ENCODE data around the gene ADAMTS2.

The ADAMTS2 gene

GRCh38 chr5:179154991-179155955, 190.0 kb downstream of the ADAMTS2 start:
- no peak overlapping the region for H3K4me3 Mint-ChIP-seq
- no peaks in the 10 kb centered on the region for H3K4me1 Mint-ChIP-seq
- no peaks in the 10 kb centered on the region for H3K9me3 Mint-ChIP-seq
- ATAC-seq (replicated peaks) (peak; percentile 23 to 27), DNase-seq (no peak)
- no peaks in the 10 kb centered on the region for H3K36me3 Mint-ChIP-seq
- H3K27me3 Mint-ChIP-seq, result peaks cover 5 to 11% of the 10 kb centered on the region in 2 donors
- H3K27ac Mint-ChIP-seq, result no peak overlapping the region

GRCh38 chr5:179154346-179154990, 190.8 kb downstream of the ADAMTS2 start:
- peak in 1 of 2 donors; percentile 10 for ATAC-seq (replicated peaks)
- no peaks in the 10 kb centered on the region for H3K9me3 Mint-ChIP-seq
- H3K27ac Mint-ChIP-seq, result no peak overlapping the region
- H3K27me3 Mint-ChIP-seq, result peaks cover 5 to 11% of the 10 kb centered on the region in 2 donors
- H3K4me1 Mint-ChIP-seq, result no peaks in the 10 kb centered on the region
- no peak overlapping the region for H3K4me3 Mint-ChIP-seq
- no peak for DNase-seq
- H3K36me3 Mint-ChIP-seq, result no peaks in the 10 kb centered on the region

- Mint-ChIP-seq H3K9me3 (no peaks in the 10 kb centered on the region), H3K27ac (no peak overlapping the region), H3K4me1 (no peaks in the 10 kb centered on the region), H3K27me3 (peaks cover 5 to 8% of the 10 kb centered on the region in 2 donors), H3K36me3 (no peaks in the 10 kb centered on the region), H3K4me3 (no peak overlapping the region)
- ATAC-seq (replicated peaks), result no peak
- DNase-seq, result no peak
Observed at GRCh38 chr5:179153921-179154345, 191.3 kb downstream of the ADAMTS2 start.

DNA sequence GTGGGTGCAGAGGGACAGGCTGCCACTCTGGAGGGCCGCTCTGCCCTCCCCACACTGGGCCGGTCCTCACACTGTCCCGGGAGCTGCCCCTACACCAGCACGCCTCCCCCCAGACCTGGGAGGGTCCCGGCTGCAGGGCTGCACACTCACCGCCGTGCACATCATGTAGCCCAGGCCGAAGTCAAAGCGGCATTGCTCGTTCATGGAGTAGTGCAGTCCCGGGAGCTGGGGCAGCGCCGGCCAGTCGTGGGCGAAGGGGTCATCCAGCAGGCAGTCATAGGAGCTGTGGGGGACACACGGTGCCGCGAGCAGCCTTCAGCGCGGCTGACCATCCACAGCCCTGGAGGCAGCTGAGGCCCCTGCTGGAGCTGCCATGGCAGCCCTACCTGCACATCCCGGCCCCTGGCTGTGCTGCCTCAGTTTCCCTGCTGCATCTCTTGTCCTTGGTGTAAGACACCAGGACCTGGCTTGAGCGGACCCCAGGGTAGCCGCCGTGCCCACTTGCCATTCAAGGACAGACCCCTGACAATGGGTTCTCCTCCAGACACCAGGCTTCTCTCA, 191.8 kb downstream of the ADAMTS2 start:
- ATAC-seq (replicated peaks) (no peak), DNase-seq (no peak)
- Mint-ChIP-seq H3K27me3 (peaks cover 3 to 5% of the 10 kb centered on the region in 2 donors), H3K27ac (no peak overlapping the region), H3K9me3 (no peaks in the 10 kb centered on the region), H3K36me3 (no peaks in the 10 kb centered on the region), H3K4me1 (no peaks in the 10 kb centered on the region), H3K4me3 (no peak overlapping the region)

DNA sequence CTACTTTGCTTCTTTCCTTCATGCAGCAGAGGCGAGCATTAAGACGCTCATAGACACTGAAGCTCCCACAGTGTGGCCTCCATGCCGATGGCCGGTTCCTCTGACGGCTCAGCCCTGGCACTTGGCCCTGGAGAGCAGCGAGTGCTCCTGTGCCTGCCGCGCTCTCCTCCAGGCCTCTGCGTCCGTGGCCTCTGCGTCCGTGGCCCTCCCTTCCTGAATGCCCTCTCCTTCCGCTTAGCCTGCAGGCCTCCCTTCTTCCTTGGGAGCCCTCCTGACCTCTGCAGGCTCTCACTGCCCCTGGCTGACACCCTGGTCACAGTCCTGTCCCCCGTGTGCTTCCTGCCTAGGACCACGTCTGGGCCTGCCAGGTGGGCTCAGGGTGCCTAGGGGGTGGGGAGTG, 192.3 kb downstream of the ADAMTS2 start:
- ATAC-seq (replicated peaks) (no peak), DNase-seq (no peak)
- Mint-ChIP-seq H3K4me1 (no peaks in the 10 kb centered on the region), H3K36me3 (no peaks in the 10 kb centered on the region), H3K9me3 (no peaks in the 10 kb centered on the region), H3K27ac (no peak overlapping the region), H3K4me3 (no peak overlapping the region), H3K27me3 (peaks cover 0 to 3% of the 10 kb centered on the region in 2 donors)

- DNase-seq (no peak), ATAC-seq (replicated peaks) (no peak)
- Mint-ChIP-seq H3K27me3 (peaks cover 0 to 3% of the 10 kb centered on the region in 2 donors), H3K4me3 (no peak overlapping the region), H3K36me3 (no peaks in the 10 kb centered on the region), H3K4me1 (no peaks in the 10 kb centered on the region), H3K9me3 (no peaks in the 10 kb centered on the region), H3K27ac (no peak overlapping the region)
Observed at GRCh38 chr5:179152144-179152895, 192.9 kb downstream of the ADAMTS2 start.

DNA sequence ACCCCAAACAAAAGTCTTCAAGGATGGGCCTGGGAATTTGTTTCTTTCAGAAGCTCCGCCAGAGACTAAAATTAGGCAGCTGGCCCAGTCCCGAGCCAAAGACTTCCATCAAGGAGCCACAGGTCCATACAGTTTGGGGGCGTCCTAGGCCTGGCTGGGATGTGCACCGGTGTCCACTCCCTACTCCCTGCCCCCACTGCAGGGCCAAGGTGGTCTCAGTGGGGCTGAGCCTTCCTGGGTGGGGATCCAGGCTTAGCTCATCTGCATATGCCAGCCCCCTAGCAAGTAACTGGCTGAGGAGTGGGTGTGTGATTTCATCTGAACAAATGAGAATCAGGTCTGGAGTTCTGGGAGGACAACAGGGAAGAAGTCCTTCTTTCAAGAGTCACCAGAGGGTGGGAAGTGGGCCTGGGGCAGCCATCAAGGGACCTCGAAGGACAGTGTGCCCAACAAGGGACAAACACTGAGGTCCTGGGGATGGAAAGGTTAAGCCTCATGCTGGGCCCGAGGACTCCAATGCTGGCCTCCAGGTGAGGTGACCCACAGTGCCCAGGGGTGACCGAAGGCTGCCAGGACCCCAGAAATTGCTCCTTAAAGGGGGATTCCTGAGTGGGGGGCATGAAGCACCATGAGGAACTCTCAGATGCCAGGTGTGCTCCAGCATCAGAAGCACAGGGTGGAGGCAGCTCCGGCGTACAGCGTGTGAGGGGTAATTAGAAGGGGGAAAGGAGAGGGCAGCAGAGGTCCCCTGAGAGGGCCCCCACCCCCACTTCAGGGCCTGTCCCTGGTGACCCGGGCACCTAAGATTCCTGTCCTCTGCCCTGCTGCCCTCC, 193.8 kb downstream of the ADAMTS2 start:
- no peak overlapping the region for H3K27ac Mint-ChIP-seq
- H3K9me3 Mint-ChIP-seq, result no peaks in the 10 kb centered on the region
- DNase-seq (no peak), ATAC-seq (replicated peaks) (no peak)
- no peaks in the 10 kb centered on the region for H3K36me3 Mint-ChIP-seq
- peaks cover 0 to 3% of the 10 kb centered on the region in 2 donors for H3K27me3 Mint-ChIP-seq
- no peak overlapping the region for H3K4me3 Mint-ChIP-seq
- no peaks in the 10 kb centered on the region for H3K4me1 Mint-ChIP-seq

DNA sequence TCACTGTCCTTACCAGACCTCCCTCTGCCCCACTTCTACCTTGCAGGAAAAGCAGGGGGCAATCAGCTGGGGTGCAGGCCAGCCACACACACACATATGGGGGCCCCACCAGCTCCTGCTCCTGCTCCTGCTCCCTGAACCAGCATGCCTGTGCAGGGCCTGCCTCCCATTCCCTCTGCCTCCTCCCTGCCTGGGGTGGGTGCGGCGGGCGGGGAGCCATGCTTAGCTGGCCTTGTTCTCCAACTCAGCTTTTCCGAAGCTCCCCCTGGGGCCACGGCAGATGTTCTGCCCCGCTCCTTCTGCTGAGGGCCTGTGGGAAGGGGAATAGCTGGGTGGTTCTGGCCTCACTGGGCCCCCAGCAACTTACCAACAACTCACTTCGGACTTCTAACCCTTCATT, 195.2 kb downstream of the ADAMTS2 start:
- H3K27ac Mint-ChIP-seq, result no peak overlapping the region
- no peaks in the 10 kb centered on the region for H3K9me3 Mint-ChIP-seq
- no peak overlapping the region for H3K4me3 Mint-ChIP-seq
- peaks cover 0 to under 1% of the 10 kb centered on the region in 2 donors for H3K27me3 Mint-ChIP-seq
- DNase-seq, result no peak
- no peaks in the 10 kb centered on the region for H3K36me3 Mint-ChIP-seq
- H3K4me1 Mint-ChIP-seq, result no peaks in the 10 kb centered on the region
- no peak for ATAC-seq (replicated peaks)

GRCh38 chr5:179149278-179149677, 196.0 kb downstream of the ADAMTS2 start:
- H3K27me3 Mint-ChIP-seq, result no peaks in the 10 kb centered on the region
- H3K9me3 Mint-ChIP-seq, result no peaks in the 10 kb centered on the region
- H3K27ac Mint-ChIP-seq, result no peak overlapping the region

DNA sequence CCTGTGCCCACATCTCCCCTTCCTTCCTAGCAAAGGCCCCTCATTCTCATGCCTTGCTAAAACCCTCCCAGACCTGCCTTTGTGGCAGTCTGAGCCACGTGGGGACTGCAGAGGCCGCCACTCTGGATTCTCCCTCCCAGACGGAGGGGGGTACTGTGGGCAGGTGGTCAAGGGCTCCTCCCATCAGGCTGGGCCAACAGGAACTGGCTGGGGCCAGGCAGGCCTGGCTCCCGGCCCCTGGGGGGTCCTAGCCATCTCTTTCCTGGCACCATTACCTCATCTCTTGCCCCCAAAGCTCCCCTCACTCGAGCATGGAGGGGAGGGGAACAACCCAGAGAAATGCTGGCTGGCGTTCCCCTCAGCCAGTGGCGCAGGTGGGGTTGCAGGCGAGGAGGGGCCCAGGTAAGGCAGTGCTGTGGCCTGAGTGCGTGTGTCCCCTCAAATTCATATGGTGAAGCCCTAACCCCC, 196.5 kb downstream of the ADAMTS2 start:
- DNase-seq (no peak), ATAC-seq (replicated peaks) (no peak)
- Mint-ChIP-seq H3K4me1 (no peaks in the 10 kb centered on the region), H3K27ac (no peak overlapping the region), H3K4me3 (no peak overlapping the region), H3K36me3 (no peaks in the 10 kb centered on the region), H3K27me3 (no peaks in the 10 kb centered on the region), H3K9me3 (no peaks in the 10 kb centered on the region)

More at GRCh38 chr5:179149278-179149677, 196.0 kb downstream of the ADAMTS2 start:
- DNase-seq (no peak), ATAC-seq (replicated peaks) (no peak)
- no peaks in the 10 kb centered on the region for H3K4me1 Mint-ChIP-seq
- no peak overlapping the region for H3K4me3 Mint-ChIP-seq
- no peaks in the 10 kb centered on the region for H3K36me3 Mint-ChIP-seq

- no peak for DNase-seq
- Mint-ChIP-seq H3K4me3 (no peak overlapping the region), H3K9me3 (no peaks in the 10 kb centered on the region), H3K36me3 (no peaks in the 10 kb centered on the region), H3K27me3 (no peaks in the 10 kb centered on the region), H3K27ac (peak overlapping the region; percentile 63), H3K4me1 (peaks cover 0 to 1% of the 10 kb centered on the region in 2 donors)
- ATAC-seq (replicated peaks), result no peak
Observed at GRCh38 chr5:179147991-179148702, 197.1 kb downstream of the ADAMTS2 start.

DNA sequence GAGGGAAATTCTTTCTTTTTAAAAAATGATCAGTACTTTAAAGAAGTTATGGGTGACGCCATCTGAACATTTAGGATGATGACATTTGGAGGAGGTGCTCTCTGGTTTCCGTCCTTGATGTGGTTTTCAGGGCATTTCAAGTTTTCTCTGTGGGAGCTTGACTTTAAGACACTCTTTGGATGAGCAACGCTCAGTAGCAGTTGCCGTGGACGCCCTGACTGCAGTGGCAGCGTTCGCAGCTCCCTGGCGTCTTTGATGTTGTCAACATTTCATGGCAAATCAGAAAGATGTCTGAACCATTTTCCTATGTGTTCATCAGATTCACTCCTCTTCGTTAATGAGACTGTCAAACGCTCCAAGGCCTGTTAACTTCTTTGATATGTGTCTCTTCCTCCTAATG, 199.0 kb downstream of the ADAMTS2 start:
- Mint-ChIP-seq H3K27ac (no peak overlapping the region), H3K4me3 (no peak overlapping the region), H3K36me3 (no peaks in the 10 kb centered on the region), H3K27me3 (no peaks in the 10 kb centered on the region), H3K9me3 (no peaks in the 10 kb centered on the region), H3K4me1 (peaks cover 7 to 14% of the 10 kb centered on the region in 2 donors)
- ATAC-seq (replicated peaks) (no peak), DNase-seq (no peak)

DNA sequence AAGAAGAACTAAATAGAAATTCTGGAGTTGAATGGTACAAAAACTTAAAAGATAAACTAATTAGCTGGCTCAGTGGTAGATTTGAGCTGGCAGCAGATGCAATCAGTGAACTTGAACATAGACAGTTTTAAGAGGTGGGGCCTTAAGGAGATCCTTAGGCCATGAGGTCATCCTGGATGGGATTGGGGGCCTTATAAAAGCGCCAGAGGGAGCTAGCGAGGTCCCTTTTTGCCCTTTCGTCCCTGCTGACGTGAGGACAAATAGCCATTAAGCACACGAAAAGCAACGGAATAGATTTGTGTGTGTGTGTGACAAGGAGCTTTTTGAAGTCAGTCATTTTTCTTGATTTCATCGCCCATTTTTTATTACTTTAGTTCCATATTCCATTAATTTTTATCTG, 201.8 kb downstream of the ADAMTS2 start:
- peaks cover 7 to 14% of the 10 kb centered on the region in 2 donors for H3K4me1 Mint-ChIP-seq
- DNase-seq (no peak), ATAC-seq (replicated peaks) (no peak)
- no peaks in the 10 kb centered on the region for H3K27me3 Mint-ChIP-seq
- no peak overlapping the region for H3K4me3 Mint-ChIP-seq
- H3K36me3 Mint-ChIP-seq, result no peaks in the 10 kb centered on the region
- no peak overlapping the region for H3K27ac Mint-ChIP-seq
- H3K9me3 Mint-ChIP-seq, result no peaks in the 10 kb centered on the region
